HEK293 (cell line): Measurements from ENCODE around the gene NUB1.

Experiments used
- EGR2 ChIP-seq: fragments of 450-650 bp; formaldehyde crosslinking; IDR thresholded peaks from 2 replicates; pipeline ENCODE4 v1.5.1; 2016; ENCODE audit warnings: low read depth, missing biosample characterization, missing genetic modification characterization
- GLI4 ChIP-seq: fragments of 450-650 bp; formaldehyde crosslinking; IDR thresholded peaks from 2 replicates; pipeline ENCODE4 v1.5.1; 2016; ENCODE audit warnings: missing biosample characterization, missing genetic modification characterization
- HOXC10 ChIP-seq: sonication (generic); formaldehyde crosslinking; IDR thresholded peaks from 2 replicates; pipeline ENCODE4 v1.8.1; 2023; ENCODE audit warnings: mild to moderate bottlenecking, missing genetic modification reagents
- INSM2 ChIP-seq: fragments of 450-650 bp; formaldehyde crosslinking; IDR thresholded peaks from 2 replicates; pipeline ENCODE4 v1.5.1; 2016; ENCODE audit warnings: missing biosample characterization, missing genetic modification characterization
- TCF7L2 ChIP-seq: IDR thresholded peaks from 2 replicates; pipeline ENCODE4 v1.6.1; 2011; ENCODE audit warnings: low read depth, mild to moderate bottlenecking, inconsistent platforms, low read length, moderate library complexity, borderline replicate concordance
- ZBTB26 ChIP-seq: fragments of 450-650 bp; formaldehyde crosslinking; optimal IDR thresholded peaks from 2 replicates; pipeline ENCODE3; 2016; ENCODE audit warnings: missing biosample characterization, mild to moderate bottlenecking, missing genetic modification characterization
- ZNF169 ChIP-seq: fragments of 450-650 bp; formaldehyde crosslinking; IDR thresholded peaks from 2 replicates; pipeline ENCODE4 v1.5.1; 2016; ENCODE audit warnings: missing biosample characterization, missing genetic modification characterization
- ZNF202 ChIP-seq: fragments of 450-650 bp; formaldehyde crosslinking; IDR thresholded peaks from 2 replicates; pipeline ENCODE4 v1.5.1; 2016; ENCODE audit warnings: missing biosample characterization, missing genetic modification characterization, borderline replicate concordance
- ZNF214 ChIP-seq: fragments of 450-650 bp; formaldehyde crosslinking; IDR thresholded peaks from 2 replicates; pipeline ENCODE4 v1.5.1; 2017; ENCODE audit warnings: missing biosample characterization, mild to moderate bottlenecking, missing genetic modification characterization, borderline replicate concordance
- ZNF223 ChIP-seq: fragments of 450-650 bp; formaldehyde crosslinking; IDR thresholded peaks from 2 replicates; pipeline ENCODE4 v1.5.1; 2016; ENCODE audit warnings: missing biosample characterization, missing genetic modification characterization
- ZNF26 ChIP-seq: fragments of 450-650 bp; formaldehyde crosslinking; IDR thresholded peaks from 2 replicates; pipeline ENCODE4 v1.5.1; 2016; ENCODE audit warnings: missing biosample characterization, missing genetic modification characterization
- ZNF274 ChIP-seq, 2 experiments: fragments of 200-500 bp in 1 of 2; fragments of 450-650 bp in 1 of 2; sonication (Bioruptor generic) in 1 of 2; formaldehyde crosslinking in 1 of 2; IDR thresholded peaks; 2 replicates each; pipeline versions ENCODE4 v1.5.1 to v1.6.1; 2014 to 2016; ENCODE audit warnings: borderline replicate concordance in 1 of 2, inconsistent platforms in 1 of 2, low read length in 1 of 2, missing biosample characterization in 1 of 2, missing genetic modification characterization in 1 of 2
- ZNF37A ChIP-seq: fragments of 450-650 bp; IDR thresholded peaks from 2 replicates; pipeline ENCODE4 v1.5.1; 2018; ENCODE audit warnings: missing biosample characterization, missing genetic modification characterization
- ZNF394 ChIP-seq: fragments of 450-650 bp; formaldehyde crosslinking; IDR thresholded peaks from 2 replicates; pipeline ENCODE4 v1.5.1; 2016; ENCODE audit warnings: missing biosample characterization, missing genetic modification characterization, mild to moderate bottlenecking, moderate library complexity, borderline replicate concordance
- ZNF426 ChIP-seq: fragments of 450-650 bp; formaldehyde crosslinking; IDR thresholded peaks from 2 replicates; pipeline ENCODE4 v1.5.1; 2017; ENCODE audit warnings: missing biosample characterization, missing genetic modification characterization, mild to moderate bottlenecking, inconsistent platforms, moderate library complexity
- ZNF514 ChIP-seq: fragments of 450-650 bp; formaldehyde crosslinking; IDR thresholded peaks from 2 replicates; pipeline ENCODE4 v1.5.1; 2016; ENCODE audit warnings: missing biosample characterization, missing genetic modification characterization
- ZNF544 ChIP-seq: fragments of 450-650 bp; formaldehyde crosslinking; IDR thresholded peaks from 2 replicates; pipeline ENCODE4 v1.5.0; 2017; ENCODE audit warnings: missing biosample characterization, missing genetic modification characterization
- ZNF629 ChIP-seq: fragments of 450-650 bp; formaldehyde crosslinking; IDR thresholded peaks from 2 replicates; pipeline ENCODE4 v1.5.1; 2017; ENCODE audit warnings: missing biosample characterization, missing genetic modification characterization
- ZNF654 ChIP-seq: fragments of 450-650 bp; formaldehyde crosslinking; IDR thresholded peaks from 2 replicates; pipeline ENCODE4 v1.5.1; 2016; ENCODE audit warnings: low read depth, missing biosample characterization, missing genetic modification characterization
- ZNF692 ChIP-seq: fragments of 450-650 bp; formaldehyde crosslinking; IDR thresholded peaks from 2 replicates; pipeline ENCODE4 v1.5.1; 2016; ENCODE audit warnings: missing biosample characterization, missing genetic modification characterization
- ZNF704 ChIP-seq: fragments of 450-650 bp; formaldehyde crosslinking; IDR thresholded peaks from 2 replicates; pipeline ENCODE4 v1.5.1; 2016; ENCODE audit warnings: missing biosample characterization, missing genetic modification characterization
- ZNF791 ChIP-seq: fragments of 450-650 bp; formaldehyde crosslinking; IDR thresholded peaks from 2 replicates; pipeline ENCODE4 v1.5.1; 2016; ENCODE audit warnings: missing biosample characterization, missing genetic modification characterization
- ZSCAN23 ChIP-seq: fragments of 450-650 bp; formaldehyde crosslinking; IDR thresholded peaks from 2 replicates; pipeline ENCODE4 v1.5.1; 2016; ENCODE audit warnings: missing biosample characterization, missing genetic modification characterization
- ZSCAN5A ChIP-seq: fragments of 450-650 bp; formaldehyde crosslinking; IDR thresholded peaks from 2 replicates; pipeline ENCODE4 v1.5.1; 2016; ENCODE audit warnings: missing biosample characterization, missing genetic modification characterization
- ZXDB ChIP-seq: fragments of 450-650 bp; formaldehyde crosslinking; IDR thresholded peaks from 2 replicates; pipeline ENCODE4 v1.5.1; 2016; ENCODE audit warnings: missing biosample characterization, missing genetic modification characterization

NUB1 gene

GRCh38 chr7:151341357-151342101 is at the start of gene NUB1 (continued):
- TF ChIP-seq ZNF394 (tag by site-specific recombination) (no peak), ZNF37A (tag by site-specific recombination) (no peak), ZNF704 (no peak), ZNF692 (peak; percentile 29; the same call in 1 of the 2 replicates), HOXC10 (CRISPR knock-in tag) (no peak), ZNF514 (tag by site-specific recombination) (no peak), ZNF426 (tag by site-specific recombination) (no peak), ZNF202 (tag by site-specific recombination) (no peak), ZNF654 (tag by site-specific recombination) (no peak), TCF7L2 (no peak), ZNF544 (tag by site-specific recombination) (no peak), GLI4 (tag by site-specific recombination) (no peak), ZNF26 (tag by site-specific recombination) (no peak), ZSCAN23 (tag by site-specific recombination) (no peak), ZNF629 (no peak; the same call in 1 of the 2 replicates), EGR2 (peak; percentile 88), ZXDB (tag by site-specific recombination) (peak; percentile 36; the same call in 1 of the 2 replicates), ZNF169 (tag by site-specific recombination) (no peak), INSM2 (tag by site-specific recombination) (no peak), ZBTB26 (peak; percentile 72), ZNF274 (IDR thresholded peaks at IDR 0.05; ENCODE audit: low read length) (no peak), ZNF274 (tag by site-specific recombination; IDR thresholded peaks at IDR 0.05; ENCODE audit: borderline replicate concordance) (no peak), ZSCAN5A (tag by site-specific recombination) (no peak), ZNF223 (tag by site-specific recombination) (no peak), ZNF214 (tag by site-specific recombination) (no peak), ZNF791 (no peak)
- TF ChIP-seq, all 188 proteins: peak for 31
